Measurements from ENCODE around the gene MEIKIN. TPM values are rescaled to one million over a fixed set of nuclear protein-coding genes. Genes with fewer than 3 reads are reported as not detected.
"Not testable (repeated sequence)": the region's sequence is repeated elsewhere in the genome, so short reads cannot be mapped to it uniquely, and the experiment has no call there.

Gene MEIKIN
- total and polyA plus RNA-seq, 2 of the 13 experiments (the other 11 are each of a cell fraction or from before 2014, with no cell fraction given) = not detected

GRCh38 chr5:131778141-131778540 lies 167.3 kb downstream of the MEIKIN start:
- CTCF ChIA-PET (ENCODE audit: low intra/inter-chr PET ratio, low total read pairs); in situ Hi-C loops (cut with HindIII; ENCODE audit: extremely low pct_ligation_motif_present, low pct_unique_long_range_greater_than_20kb); H3K9ac ChIP-seq (ENCODE audit: insufficient read depth, low read depth, low read length); H3K4me3 ChIP-seq (replicated peaks in 1 of 3; ENCODE audit: insufficient read depth in 1 of 3, low read depth in 2 of 3, low read length in 3 of 3); H3K27me3 ChIP-seq (ENCODE audit: control insufficient read depth in 1 of 2, insufficient read depth in 2 of 2, low read length in 2 of 2); POLR2A ChIA-PET; H3K9me3 ChIP-seq (ENCODE audit: low read length); DNase-seq (ENCODE audit: low spot score); H3K4me1 ChIP-seq (ENCODE audit: insufficient read depth, low read length); H3K4me2 ChIP-seq (ENCODE audit: low read depth, low read length); H2AFZ ChIP-seq (ENCODE audit: low read length); ATAC-seq; intact Hi-C loops (cut with micrococcal nuclease; ENCODE audit: unreplicated experiment); BruUV-seq (replicated peaks); H3K36me3 ChIP-seq (replicated peaks in 1 of 2; ENCODE audit: control insufficient read depth in 1 of 2, insufficient read depth in 2 of 2, low read length in 2 of 2); FAIRE-seq; H3K27ac ChIP-seq (ENCODE audit: extremely low read length, insufficient read depth, low read length): not testable (repeated sequence)
- H3K79me2 ChIP-seq (ENCODE audit: insufficient read depth, low read length) = peaks cover 83% of the 10 kb centered on the region
- 0% methylated on average over 1 of the region's 1 CpG for WGBS (ENCODE audit: low lambda C conversion rate)
- peaks cover 28% of the 10 kb centered on the region for H4K20me1 ChIP-seq (ENCODE audit: insufficient read depth, low read length)

DNA sequence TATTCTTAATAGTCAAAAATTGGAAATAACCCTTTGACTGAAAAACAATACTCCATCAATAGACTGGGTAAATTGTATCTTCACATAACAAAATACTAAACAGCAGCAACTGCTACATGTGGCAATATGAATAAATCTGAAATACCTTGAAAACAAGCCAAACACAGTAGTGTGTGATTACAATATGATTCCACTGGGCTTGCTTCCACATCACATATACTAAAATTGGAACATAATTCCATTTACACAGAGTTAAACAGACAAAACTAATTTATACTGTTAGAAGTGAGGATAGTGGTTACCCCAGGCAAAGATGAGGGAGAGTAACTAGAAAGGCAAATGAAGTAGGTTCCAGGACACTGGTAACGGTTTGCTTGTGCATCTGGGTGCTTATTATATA lies 169.0 kb downstream of the MEIKIN start:
- no peak for FAIRE-seq

More for the DNA sequence above, 169.0 kb downstream of the MEIKIN start:
- intact Hi-C loops (cut with micrococcal nuclease; ENCODE audit: unreplicated experiment) (no loop called here), in situ Hi-C loops (cut with HindIII; ENCODE audit: extremely low pct_ligation_motif_present, low pct_unique_long_range_greater_than_20kb) (no loop called here)
- ChIA-PET CTCF (ENCODE audit: low intra/inter-chr PET ratio, low total read pairs) (no interaction called here), POLR2A (no interaction called here)
- peaks cover 34% of the 10 kb centered on the region for H4K20me1 ChIP-seq (ENCODE audit: insufficient read depth, low read length)
- H3K4me1 ChIP-seq (ENCODE audit: insufficient read depth, low read length) = peaks cover 5% of the 10 kb centered on the region; the same call in 1 of the 2 replicates
- no peak overlapping the region for H3K4me2 ChIP-seq (ENCODE audit: low read depth, low read length)
- ATAC-seq = no peak
- no TSS peak for BruUV-seq (replicated peaks)
- no peak overlapping the region for H2AFZ ChIP-seq (ENCODE audit: low read length)
- no peak overlapping the region for H3K9ac ChIP-seq (ENCODE audit: insufficient read depth, low read depth, low read length)
- TF ChIP-seq TSC22D2 (CRISPR knock-in tag; IDR thresholded peaks at IDR 0.05; ENCODE audit: borderline replicate concordance) (no peak), STAT5B (CRISPR knock-in tag; IDR thresholded peaks at IDR 0.05) (no peak), YY1 (IDR thresholded peaks at IDR 0.05; ENCODE audit: insufficient read depth, insufficient replicate concordance, low read depth, low read length) (no peak), ZNF7 (CRISPR knock-in tag; IDR thresholded peaks at IDR 0.05) (no peak), RFX1 (IDR thresholded peaks at IDR 0.05) (no peak), ZKSCAN1 (IDR thresholded peaks at IDR 0.05; ENCODE audit: low read length) (no peak), ZMAT5 (CRISPR knock-in tag; IDR thresholded peaks at IDR 0.05; ENCODE audit: borderline replicate concordance, low read depth) (no peak), ZNF34 (CRISPR knock-in tag; IDR thresholded peaks at IDR 0.05; ENCODE audit: borderline replicate concordance) (no peak), ATF3 (CRISPR knock-in tag; IDR thresholded peaks at IDR 0.05) (no peak), ZC3H13 (CRISPR knock-in tag; IDR thresholded peaks at IDR 0.05) (no peak), MTA3 (CRISPR knock-in tag; IDR thresholded peaks at IDR 0.05) (no peak), NCOA2 (CRISPR knock-in tag; IDR thresholded peaks at IDR 0.05) (no peak), PPARG (CRISPR knock-in tag; conservative IDR thresholded peaks at IDR 0.05) (no peak), ATF1 (CRISPR knock-in tag; IDR thresholded peaks at IDR 0.05) (no peak), HNRNPK (IDR thresholded peaks at IDR 0.05; ENCODE audit: low read depth, low read length, poor library complexity, severe bottlenecking) (no peak), ZFAT (CRISPR knock-in tag; conservative IDR thresholded peaks at IDR 0.05) (no peak), JUN (CRISPR knock-in tag; IDR thresholded peaks at IDR 0.05) (no peak), ZNF263 (CRISPR knock-in tag; IDR thresholded peaks at IDR 0.05) (no peak)
- TF ChIP-seq, protein P1, sequence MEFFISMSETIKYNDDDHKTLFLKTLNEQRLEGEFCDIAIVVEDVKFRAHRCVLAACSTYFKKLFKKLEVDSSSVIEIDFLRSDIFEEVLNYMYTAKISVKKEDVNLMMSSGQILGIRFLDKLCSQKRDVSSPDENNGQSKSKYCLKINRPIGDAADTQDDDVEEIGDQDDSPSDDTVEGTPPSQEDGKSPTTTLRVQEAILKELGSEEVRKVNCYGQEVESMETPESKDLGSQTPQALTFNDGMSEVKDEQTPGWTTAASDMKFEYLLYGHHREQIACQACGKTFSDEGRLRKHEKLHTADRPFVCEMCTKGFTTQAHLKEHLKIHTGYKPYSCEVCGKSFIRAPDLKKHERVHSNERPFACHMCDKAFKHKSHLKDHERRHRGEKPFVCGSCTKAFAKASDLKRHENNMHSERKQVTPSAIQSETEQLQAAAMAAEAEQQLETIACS (CRISPR knock-in tag; IDR thresholded peaks at IDR 0.05) = no peak
- TF ChIP-seq, protein P2, sequence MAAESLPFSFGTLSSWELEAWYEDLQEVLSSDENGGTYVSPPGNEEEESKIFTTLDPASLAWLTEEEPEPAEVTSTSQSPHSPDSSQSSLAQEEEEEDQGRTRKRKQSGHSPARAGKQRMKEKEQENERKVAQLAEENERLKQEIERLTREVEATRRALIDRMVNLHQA (CRISPR knock-in tag; IDR thresholded peaks at IDR 0.05) = no peak
- H3K36me3 ChIP-seq (replicated peaks in 1 of 2; ENCODE audit: control insufficient read depth in 1 of 2, insufficient read depth in 2 of 2, low read length in 2 of 2) = no peaks in the 10 kb centered on the region
- no peak overlapping the region for H3K4me3 ChIP-seq (replicated peaks in 1 of 3; ENCODE audit: insufficient read depth in 1 of 3, low read depth in 2 of 3, low read length in 3 of 3)
- no peak for DNase-seq (ENCODE audit: low spot score)
- H3K79me2 ChIP-seq (ENCODE audit: insufficient read depth, low read length) = peaks cover 84% of the 10 kb centered on the region
- H3K9me3 ChIP-seq (ENCODE audit: low read length) = no peaks in the 10 kb centered on the region
- no peaks in the 10 kb centered on the region for H3K27me3 ChIP-seq (ENCODE audit: control insufficient read depth in 1 of 2, insufficient read depth in 2 of 2, low read length in 2 of 2)
- 91% methylated on average over 1 of the region's 1 CpG for WGBS (ENCODE audit: low lambda C conversion rate)
- no peak overlapping the region for H3K27ac ChIP-seq (ENCODE audit: extremely low read length, insufficient read depth, low read length)
